Measurements from ENCODE around the gene CCR1. TPM values are rescaled to one million over a fixed set of nuclear protein-coding genes. Genes with fewer than 3 reads are reported as not detected.
A peak's percentile ranks its signal among the peaks of the same experiment; 100 is the strongest.

The CCR1 gene
- not detected in 2 replicates for total RNA-seq

DNA sequence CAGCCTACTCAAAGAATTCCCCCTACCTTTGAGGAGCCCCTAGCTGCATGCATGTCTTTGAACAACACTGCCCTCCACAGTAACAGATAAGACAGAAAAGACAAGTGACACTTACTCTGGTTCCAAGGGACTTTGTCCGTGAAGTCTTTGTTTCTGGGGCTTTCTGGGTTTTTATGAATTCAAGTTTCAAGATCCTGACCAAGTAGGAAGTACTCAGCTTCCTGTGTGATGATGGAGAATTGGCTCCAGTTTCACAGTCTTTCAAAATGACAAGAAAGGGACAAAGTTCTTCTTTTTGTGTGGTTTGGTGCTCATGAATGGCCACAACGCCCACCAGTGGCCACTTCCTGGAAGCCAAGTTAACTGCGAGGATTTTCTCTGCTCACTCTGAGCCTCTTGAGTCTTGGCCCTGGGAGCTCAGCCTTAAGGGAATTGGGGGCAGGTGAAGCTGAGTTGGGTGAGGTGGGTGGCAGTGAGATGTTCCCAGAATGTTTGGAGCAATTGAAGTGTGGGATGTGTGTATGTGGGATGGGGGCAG, at the start of gene CCR1:
CCR1 (minus strand) TSS at position 147 of the 538 bp plus-strand sequence. CDS start 4,000 bp downstream, outside the sequence.
- no peak for DNase-seq

DNA sequence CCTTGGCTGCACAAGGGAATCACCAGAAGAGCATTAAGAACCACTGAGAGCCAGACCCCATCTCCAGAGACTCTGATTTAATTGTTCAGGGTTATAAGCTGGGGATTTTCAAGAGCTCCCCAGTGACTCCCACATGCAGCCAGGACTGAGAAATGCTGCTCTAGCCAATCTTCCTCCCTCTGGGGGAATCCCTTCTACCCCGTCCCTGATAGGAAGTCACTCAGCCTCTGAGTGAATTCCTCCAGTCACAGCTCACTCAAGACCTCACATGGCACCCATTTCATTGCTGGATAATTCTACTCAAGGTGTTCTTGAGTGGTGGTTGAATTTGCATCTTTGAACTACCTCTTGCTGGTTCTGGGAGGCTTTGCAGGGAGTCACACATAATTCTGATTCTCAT, 44.9 kb upstream of the CCR1 start:
- DNase-seq: no peak

DNA sequence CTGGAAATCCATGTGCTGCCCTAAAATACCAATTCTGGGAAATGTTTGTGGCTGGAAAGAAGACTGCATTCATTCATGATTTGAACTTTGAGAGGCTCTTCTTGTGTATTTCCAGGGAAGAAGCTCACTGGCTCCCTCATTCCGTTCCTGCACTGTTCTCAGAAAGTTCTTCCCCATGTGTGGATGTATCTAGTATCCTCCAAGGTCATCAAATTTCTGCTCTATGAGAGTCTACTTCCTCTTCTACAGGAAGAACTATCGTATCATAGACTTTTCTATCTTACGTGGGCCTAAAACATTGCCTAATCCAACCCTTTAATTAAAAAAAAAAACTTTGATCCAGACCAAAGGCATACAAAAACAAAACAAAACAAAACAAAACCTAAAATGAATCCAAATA, 37.0 kb upstream of the CCR1 start:
- DNase-seq: no peak

DNA sequence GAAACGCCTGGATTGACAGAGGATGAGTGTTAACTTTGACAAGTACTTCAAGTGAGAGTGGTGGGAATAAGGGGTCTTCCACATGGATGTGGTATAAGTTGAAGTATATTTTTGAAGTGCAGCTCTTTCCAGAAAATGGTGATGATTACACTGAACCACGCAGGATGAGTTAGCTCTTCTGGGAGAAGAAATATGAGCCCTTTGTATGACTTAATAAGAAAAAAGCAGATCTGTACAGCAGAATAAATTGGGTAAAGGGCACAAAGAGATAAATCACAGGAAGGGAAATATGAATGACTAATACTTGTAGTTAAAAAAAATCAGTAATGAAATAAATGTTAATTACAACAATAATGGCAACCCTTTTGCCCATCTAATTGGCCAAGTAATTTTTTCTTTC, 35.4 kb upstream of the CCR1 start:
- DNase-seq: no peak

DNA sequence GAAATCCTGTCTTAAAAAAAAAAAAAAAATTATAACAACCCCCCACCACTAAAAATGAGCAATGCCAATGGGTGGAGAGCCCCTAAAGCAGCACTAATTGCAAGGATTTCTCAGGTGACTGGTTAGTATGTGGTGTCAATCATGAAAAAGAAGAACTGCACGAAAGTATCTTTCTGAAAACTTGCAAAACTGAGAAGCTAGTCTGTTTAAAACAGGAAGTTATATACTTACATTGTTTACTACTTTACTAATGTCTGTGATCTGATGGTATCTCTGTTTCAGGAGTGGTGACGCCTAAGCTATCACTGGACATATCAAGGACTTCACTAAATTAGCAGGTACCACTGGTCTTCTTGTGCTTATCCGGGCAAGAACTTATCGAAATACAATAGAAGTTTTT, 34.0 kb upstream of the CCR1 start, which contains the start of gene CCR3:
CCR3 (plus strand) TSS at position 341 of the 400 bp plus-strand sequence. CDS start 22,699 bp downstream, outside the sequence.
- no peak for DNase-seq

DNA sequence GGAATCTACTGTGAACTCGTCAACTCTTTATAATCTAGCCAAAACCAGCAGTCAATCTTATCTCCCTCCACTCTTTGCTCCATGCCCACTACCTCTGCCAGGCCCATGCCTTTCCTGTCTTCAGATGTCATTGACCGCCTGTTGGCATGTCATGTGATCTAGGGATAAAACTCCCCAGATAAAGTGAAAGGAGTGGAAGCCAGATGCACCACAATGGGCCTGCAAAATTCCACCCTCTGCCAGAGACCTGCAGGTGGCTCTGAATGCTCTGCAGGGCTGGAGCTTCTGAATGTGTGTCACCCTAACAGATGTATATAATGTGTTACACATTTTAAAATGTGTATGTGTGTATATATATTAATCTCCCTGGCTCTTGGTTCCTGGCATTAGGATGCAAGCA, 31.8 kb upstream of the CCR1 start:
- DNase-seq: no peak

DNA sequence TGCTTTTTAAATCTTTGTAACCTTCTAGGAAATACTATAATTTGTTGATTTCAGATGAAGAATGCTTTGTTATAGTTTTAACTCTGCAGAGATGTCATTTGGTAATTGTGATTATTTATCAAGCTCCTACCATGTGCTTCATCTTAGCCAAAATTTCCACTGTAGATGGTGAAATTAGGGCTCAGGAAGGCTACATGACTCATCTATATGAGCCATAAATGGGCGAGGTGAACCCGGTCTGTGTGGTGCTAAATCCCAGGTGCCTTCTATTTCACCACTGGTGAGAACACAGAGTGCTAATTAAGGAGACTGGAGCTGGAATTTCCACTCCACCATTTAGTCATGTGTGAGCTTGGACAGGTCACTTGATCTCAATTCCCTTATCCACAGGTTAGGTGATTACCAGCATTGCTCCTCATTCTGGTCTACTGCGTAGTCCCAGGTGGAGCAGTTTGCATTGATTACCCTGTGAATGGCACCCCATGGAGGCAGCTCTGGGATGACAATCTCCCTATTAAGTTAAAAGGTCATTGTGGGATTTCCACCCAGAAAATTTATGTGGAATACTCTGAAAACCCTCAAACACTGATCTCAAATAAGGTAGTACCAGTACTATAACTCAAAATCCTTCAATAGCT, 31.3 kb upstream of the CCR1 start:
- no peak for DNase-seq

DNA sequence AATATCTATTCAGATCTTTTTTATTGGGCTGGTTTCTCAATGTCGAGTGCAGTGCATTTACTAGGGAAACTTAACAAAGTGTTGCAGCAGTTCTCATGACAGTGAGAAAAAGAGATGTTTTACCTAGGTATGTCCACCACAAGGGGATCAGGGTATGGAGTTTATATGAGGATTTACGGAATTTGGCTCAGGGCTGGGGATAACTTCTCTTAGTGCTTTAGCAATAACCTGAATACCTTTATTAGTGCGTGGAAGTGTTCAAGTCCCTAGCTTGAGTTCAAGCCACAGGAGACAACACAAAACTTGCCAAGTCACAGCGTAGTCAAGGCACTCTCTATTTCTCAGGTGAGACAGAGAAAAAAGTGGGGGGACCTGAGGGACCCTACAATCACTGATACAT, 30.3 kb upstream of the CCR1 start:
- no peak for DNase-seq

DNA sequence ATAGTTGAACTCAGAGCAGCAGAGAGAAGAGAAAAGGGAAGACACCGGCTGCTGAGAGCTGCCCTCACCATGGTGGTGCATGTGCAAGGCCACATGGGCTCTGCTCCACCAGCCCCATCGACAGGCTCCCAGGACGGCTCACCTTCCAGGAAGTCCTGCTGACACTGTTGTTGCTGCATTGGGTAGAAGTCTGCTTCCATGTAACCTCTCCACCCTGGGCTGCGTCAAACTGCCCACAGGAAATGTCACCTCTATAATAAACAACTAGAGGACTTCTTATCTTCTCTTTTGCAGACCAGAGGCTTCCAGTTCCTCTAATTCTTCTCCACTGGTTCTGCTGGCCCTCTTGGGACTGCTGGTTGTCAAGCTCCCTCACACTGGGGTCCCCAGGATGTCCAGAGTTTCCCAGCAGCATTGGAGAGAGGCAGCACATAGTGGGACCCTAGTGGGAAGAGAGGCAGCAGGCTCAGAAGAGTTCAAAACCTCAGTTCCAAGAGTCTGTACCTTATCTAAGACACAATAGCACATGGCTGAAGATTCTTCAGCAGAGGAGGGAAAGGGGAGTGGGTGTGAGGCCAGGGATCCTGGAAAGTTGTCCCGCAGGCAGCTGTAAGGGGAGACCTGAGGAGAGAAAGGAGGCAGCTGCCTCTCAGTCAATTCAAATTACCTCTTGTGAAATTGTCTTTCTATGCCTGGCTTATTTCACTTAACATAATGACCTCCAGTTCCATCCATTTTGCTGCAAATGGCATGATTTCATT, 28.4 kb upstream of the CCR1 start:
- no peak for DNase-seq

DNA sequence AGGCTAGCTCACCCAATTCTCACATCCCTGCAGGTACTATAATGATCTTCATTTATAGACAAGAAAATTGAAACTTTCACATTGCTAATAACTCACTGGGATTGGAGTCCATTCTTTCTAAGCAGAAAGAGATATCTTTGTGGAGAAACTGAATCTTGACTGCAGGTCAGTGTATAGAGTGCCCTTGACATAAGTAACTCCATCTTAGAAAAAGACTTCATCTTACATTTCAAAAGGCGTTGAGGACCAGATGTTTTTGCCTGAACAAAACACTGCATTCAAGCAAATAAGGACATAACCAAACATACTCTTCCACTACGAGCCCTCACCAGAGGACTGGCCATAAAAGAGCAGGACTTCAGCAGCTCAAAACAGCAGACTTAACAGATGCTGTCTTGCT, 27.3 kb upstream of the CCR1 start:
- no peak for DNase-seq

DNA sequence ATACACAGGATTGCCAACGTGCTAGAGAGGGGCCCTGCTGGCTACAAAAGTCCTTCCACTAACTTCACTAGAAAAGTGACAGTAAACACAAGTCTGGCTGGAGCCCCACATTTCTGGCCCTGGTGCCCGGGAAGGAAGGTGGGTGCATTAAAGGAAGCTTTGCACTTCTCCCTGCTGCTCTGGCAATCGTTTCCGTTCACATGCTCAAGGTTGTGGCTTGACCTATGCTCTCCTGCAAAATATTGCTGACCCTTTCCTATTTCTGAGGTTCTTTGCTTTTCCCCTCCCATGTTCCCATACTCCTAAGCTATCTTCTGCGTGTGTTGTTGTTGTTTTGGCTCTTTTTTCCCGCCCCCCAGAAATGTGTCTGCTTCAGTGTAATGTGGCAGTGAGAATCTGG, 25.1 kb upstream of the CCR1 start:
- no peak for DNase-seq

DNA sequence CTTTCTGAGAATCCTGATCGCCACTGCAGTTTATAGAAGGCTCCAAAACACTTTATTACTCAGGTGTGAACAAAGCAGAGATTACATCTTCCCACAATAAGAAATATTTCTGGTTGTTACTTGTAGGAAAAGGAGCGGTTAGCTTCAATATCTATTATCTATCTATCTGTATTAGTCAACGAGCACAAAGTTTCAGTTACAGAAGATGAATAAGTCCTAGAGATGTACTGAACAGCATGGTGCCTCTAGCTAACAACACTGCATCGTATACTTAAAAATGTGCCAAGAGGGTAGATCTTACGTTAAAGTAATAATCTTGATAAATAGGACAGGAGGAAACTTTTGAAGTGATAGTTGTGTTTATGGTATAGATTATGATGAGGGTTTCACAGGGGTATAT, 23.2 kb upstream of the CCR1 start:
- DNase-seq: no peak

DNA sequence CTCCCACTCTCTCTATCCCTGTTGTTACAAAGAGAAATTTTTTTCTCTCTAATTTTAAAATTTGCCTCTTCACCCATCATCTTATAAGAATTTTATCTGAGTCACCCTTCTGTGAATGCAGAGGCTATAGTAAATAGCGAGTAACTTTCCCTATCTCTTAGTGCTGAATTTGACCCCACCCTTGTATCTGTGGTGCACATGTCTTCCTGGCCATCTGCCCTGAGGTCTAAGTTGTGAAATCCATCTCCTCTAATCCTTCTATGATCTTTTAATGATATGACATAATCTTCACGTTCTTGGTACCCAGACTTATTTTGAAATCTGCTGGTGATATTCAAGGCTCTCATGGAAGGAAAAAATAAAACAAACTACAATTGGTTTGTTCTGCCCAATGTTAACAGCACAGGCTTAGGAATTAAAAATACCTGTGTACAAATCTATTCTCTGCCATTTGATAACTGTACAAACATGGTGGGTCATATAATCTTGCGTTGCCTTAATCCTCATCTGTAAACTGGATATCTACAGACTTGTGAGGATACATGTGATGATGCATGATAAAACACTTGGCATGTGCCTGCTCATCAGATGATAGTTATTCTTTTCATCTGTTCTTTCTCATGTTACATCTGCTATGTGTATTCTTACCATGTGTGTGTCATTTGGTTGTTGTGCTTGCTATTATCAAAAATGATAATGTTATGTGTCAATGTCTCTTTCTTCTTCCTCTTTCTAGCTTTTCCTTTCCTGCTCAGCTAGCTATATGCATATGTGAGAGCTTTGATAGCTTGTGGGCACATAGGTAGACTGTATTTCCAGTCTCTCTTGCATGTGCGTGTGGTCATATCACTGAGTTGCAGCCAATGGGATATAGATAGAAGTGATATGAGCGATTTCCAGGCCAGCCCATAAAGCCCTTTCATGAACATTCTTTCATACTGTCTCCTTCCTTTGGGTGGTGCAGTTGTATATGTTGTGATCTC, 20.4 kb upstream of the CCR1 start:
- no peak for DNase-seq

DNA sequence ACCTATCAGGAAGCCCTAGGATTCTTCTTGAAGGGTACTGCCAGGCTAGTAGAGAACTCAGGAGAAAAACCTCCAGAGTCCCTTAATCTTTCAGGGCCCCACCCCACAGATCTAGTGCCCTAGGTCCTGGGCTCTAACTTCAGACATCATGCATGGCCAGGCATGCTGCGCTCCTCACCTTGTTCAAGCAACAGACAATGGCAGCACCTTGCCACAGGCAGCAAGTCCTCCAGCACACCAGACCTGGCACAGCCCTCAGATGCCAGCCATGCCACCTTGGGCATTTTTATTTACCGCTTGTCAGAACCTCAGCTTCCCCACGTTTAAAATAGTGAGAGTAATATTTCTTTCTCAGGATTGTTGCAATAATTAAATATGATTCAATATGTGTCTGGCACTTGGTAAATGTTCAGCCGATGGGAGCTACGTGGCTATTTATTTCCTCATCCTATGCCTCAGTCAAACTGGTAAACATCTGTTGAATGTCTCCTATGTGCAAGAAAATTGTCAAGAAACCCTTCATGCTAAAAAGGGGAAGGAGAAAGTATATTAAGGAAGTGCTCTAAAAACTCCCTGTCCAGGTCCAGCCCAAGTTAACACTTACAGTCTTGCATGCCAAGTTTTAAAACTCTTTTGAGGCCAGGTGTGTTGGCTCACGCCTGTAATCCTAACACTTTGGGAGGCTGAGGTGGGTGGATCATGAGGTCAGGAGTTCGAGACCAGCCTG, 14.5 kb upstream of the CCR1 start:
- no peak for DNase-seq

DNA sequence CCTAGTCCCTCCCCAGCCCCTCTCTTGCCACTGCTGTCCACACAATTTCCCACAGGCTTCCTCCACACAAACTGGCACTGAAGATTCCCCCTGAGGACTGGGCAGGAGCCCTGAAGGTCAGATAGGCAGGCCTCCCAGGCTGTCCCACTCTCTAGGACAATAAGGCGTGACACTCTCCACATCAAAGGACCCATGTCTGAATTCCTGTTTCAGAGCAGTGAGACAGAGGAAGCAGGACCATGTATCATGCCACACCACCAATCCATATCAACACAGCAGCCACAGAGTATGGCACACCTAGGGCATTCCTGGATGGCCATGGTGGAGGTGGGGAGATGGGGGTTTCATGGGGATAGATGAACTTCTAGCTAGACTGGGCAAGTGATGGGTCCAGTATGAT, 13.8 kb upstream of the CCR1 start:
- no peak for DNase-seq

DNA sequence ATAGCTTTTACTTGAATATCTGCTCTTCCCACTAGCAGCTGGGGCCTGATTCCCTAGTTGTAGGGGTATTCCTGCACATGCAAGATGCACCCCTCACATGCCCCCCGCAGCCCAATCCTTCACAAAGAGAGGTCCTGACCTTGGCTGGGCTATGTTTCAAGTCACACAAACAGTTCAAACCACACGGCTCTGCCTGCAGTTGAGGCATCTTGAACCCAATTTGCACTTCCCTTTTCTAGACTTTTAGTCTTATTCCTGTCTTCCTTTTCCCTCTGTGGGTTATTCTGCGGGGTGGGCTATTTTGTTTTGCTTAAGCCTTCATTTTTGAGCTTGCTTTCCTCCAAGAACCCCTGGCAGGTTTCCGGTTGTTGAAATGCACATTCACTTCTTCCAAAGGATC, 13.3 kb upstream of the CCR1 start:
- DNase-seq: no peak

DNA sequence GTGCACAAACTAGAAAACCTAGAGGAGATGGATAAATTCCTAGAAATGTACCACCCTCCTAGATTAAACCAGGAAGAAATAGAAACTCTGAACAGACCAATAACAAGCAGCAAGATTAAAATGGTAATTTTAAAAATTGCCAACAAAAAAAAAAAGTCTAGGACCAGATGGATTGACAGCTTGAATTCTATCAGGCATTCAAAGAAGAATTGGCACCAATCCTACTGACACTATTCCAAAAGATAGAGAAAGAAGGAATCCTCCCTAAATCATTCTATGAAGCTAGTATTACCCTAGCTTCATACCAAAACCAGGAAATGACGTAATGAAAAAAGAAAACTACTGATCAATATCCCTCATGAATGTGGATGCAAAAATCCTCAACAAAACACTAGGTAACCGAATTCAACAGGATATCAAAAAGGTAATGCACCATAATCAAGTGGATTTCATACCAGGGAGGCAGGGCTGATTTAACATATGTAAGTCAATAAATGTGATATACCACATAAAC, 10.1 kb upstream of the CCR1 start:
- no peak for DNase-seq

DNA sequence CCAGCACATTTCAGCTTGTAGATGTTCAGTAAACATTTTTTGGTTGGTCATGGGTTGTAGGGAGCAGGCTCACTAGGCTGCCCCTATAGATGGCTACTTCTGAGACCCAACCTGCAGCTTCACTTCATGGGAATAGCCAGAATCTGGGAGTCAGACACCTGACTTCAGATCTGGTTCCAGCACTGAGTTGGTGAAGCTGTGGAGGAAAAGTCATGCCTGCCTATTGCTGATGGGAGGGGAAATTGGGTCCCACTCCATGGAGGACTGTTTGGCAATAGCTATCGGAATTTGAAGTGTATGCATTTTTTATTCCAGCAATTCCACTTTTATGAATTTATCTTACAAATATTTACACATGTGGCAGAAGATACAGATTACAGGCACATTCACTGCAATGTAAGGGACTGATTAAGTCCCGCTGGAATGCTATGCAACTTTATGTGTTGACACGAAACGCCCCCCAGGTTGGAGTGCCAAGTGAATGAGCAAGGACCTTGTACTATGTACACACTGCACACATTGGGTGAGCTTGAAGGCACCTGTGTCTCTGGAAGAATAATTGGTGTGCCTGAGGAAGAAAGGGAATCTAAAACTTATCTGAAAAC, 7.8 kb upstream of the CCR1 start:
- DNase-seq: no peak

DNA sequence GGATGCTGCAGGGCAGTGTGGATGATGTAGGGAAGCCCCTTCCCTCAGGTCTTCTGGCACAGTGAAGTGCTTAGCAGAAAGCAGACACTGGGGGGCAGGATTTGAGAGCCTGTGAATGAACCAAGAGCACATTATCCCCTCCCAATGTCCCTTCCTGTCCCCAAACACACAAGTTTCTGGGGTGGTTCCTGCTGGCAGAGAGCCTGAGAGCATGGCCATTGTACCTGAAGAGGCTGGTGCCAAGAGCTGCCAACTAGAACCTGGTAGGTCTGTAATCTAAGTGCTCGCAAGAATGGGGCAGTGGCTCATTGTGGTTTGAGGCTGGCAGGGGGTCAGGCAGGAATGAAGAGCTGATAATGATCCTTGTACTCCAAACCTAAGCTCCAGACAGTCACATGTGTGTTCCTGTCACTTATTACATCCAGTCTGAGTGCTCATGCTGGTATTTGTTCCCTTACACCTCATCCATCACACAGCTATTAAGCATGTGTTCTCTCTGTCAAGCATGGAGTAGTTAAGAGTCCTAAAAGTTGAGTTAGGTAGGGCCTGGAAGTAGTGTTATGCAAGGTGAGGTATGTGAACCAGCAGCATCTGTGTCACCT, 6.7 kb upstream of the CCR1 start:
- DNase-seq: peak; percentile 11

DNA sequence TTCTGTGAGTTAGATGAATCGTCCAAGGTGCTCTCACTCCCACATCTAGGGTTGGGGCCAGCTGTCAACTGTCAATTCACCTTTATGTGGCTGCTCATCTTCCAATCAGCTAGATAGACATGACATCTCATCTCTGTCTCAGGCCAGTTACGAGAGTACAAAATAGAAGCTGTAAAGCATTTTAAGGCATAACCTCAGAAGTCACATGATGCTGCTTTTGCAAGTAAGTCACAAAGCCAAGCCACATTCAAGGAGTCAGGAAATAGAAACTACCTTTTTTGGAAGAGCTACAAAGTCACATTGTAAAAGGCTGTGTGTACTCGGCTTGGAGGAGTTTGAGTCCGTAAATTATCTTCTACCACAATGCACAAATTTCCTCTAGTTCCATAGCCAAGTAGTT, 5.1 kb upstream of the CCR1 start:
- no peak for DNase-seq

DNA sequence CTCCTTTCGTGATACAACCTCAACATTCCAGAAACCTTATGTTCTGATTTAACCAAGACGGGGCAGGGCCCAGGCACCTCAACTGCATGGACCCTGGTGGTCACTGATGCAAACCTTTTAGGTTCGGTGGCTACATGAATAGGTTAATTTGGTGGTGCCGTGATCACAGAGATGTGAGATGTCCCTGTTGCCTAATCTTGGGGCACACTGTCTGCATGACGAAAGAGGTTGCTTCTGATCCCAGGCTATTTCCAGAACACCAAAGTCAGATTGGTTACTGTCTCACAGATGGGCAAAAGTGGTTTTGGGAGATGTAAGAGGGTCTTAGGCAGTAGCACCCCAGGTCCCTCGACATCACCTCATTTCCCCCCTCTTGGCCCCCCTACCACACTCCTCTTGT, 4.0 kb upstream of the CCR1 start:
- DNase-seq: no peak
